ENCODE results near the gene QRFP. TPM values are rescaled to one million over a fixed set of nuclear protein-coding genes. Genes with fewer than 3 reads are reported as not detected.

QRFP gene
- total RNA-seq, 1 experiment from 2014 or later, result not detected

DNA sequence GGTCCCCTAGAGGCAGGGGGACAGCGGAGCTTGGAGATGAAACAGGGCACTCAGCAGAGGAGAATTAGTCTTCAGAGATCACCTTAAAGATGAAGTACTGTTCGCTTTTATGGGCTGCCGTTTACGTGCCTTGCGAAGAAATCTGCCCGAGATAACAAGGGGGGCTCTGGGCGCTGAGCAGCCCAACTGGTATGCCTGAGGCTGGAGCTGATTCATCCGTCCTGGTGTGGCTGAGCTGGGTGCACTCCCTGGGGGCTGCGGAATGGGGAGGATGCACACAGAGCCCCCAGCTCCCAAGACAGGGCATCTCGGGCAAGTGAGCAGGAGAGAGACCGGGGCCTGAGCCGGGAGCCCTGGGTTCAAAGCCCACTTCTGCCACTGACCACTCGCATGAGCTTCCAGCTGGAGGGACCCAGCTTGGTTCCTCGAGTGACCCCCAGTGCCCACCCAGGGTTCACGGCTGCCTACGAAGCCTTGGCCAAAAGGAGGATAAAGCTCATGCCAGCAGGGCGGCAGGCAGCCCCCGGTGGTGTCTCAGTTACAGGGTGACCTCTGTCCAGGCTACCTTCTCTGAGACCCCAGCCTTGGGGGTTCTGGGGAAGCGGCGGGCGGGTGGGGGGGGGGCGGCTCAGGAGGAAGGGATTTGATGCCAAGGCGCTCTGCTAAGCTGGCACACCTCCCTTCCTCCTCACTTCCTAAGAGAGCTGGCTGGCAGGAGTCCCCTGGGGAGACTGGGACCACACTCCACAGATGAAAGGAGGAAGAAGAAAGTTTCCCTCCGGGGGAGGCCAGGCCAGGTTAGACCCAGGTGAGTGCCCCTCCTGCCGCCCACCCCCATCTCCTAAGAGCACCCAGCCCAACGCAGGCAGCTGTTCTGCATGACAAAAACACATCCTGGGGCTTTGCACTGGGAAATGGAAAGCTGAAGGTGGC is 36.8 kb upstream of the QRFP start:
- no peaks in the 10 kb centered on the region for H3K9me3 ChIP-seq (ENCODE audit: low read length)
- no peaks in the 10 kb centered on the region for H3K9me2 ChIP-seq (replicated peaks; ENCODE audit: low read length)
- H3K27me3 ChIP-seq (ENCODE audit: low read length), result no peaks in the 10 kb centered on the region
- ATAC-seq (peak; percentile 56), DNase-seq (peak; percentile 67)
- ChIA-PET CTCF (interaction anchor here (0.6 to 1.1 kb wide), 7 partner anchors 36 to 124 kb away, joined by 3 to 6 read pairs (median 4); no protein-coding TSS in a partner anchor), POLR2A (ENCODE audit: unreplicated experiment) (interaction anchor here (0.5 kb wide), 3 partner anchors 20 to 103 kb away, joined by 4 to 8 read pairs (median 5); no protein-coding TSS in a partner anchor)
- peak overlapping the region; percentile 76 for H3K4me2 ChIP-seq (ENCODE audit: low read length)
- peak overlapping the region; percentile 39 for H3K27ac ChIP-seq (ENCODE audit: low read length)
- no peaks in the 10 kb centered on the region for H3K79me2 ChIP-seq (ENCODE audit: low read length)
- peaks cover 33% of the 10 kb centered on the region for H3K4me1 ChIP-seq (ENCODE audit: insufficient read depth, low read length)
- intact Hi-C loops (cut with micrococcal nuclease), result loop anchor here (5.0 kb wide), 1 partner anchor 36 kb away; the partner anchor contains the start of gene QRFP
- no peaks in the 10 kb centered on the region for H3F3A ChIP-seq (ENCODE audit: low read length, unreplicated experiment)
- H4K20me1 ChIP-seq (ENCODE audit: low read length), result no peaks in the 10 kb centered on the region
- H3K9ac ChIP-seq (ENCODE audit: low read length), result no peak overlapping the region
- no TSS peak for BruUV-seq (replicated peaks)
- peak overlapping the region; percentile 53; the same call in 1 of the 2 replicates for H2AFZ ChIP-seq (ENCODE audit: low read length)
- peak overlapping the region; percentile 48 for H3K4me3 ChIP-seq (ENCODE audit: low read length)
- H3K36me3 ChIP-seq (ENCODE audit: low read depth, low read length), result no peaks in the 10 kb centered on the region
- TF ChIP-seq CTCF (conservative IDR thresholded peaks at IDR 0.05; ENCODE audit: low read depth, low read length) (peak; percentile 13; the same call in 1 of the 2 replicates), EZH2 (IDR thresholded peaks at IDR 0.05; ENCODE audit: low read length, unreplicated experiment) (no peak)

GRCh38 chr9:130932255-130933079 is 35.9 kb upstream of the QRFP start:
- peaks cover 41% of the 10 kb centered on the region for H3K4me1 ChIP-seq (ENCODE audit: insufficient read depth, low read length)
- H4K20me1 ChIP-seq (ENCODE audit: low read length), result no peaks in the 10 kb centered on the region
- DNase-seq (peak; percentile 48), ATAC-seq (peak; percentile 58)
- peak overlapping the region; percentile 39 for H3K27ac ChIP-seq (ENCODE audit: low read length)
- intact Hi-C loops (cut with micrococcal nuclease), result loop anchor here (5.0 kb wide), 1 partner anchor 35 kb away; the partner anchor contains the start of gene QRFP
- H3K79me2 ChIP-seq (ENCODE audit: low read length), result no peaks in the 10 kb centered on the region
- no peaks in the 10 kb centered on the region for H3K9me2 ChIP-seq (replicated peaks; ENCODE audit: low read length)
- no peaks in the 10 kb centered on the region for H3K9me3 ChIP-seq (ENCODE audit: low read length)
- H3K4me2 ChIP-seq (ENCODE audit: low read length), result peak overlapping the region; percentile 76
- H3K36me3 ChIP-seq (ENCODE audit: low read depth, low read length), result no peaks in the 10 kb centered on the region
- ChIA-PET CTCF (interaction anchor here (0.6 to 1.1 kb wide), 7 partner anchors 35 to 123 kb away, joined by 3 to 6 read pairs (median 4); no protein-coding TSS in a partner anchor), POLR2A (ENCODE audit: unreplicated experiment) (no interaction called here)
- TF ChIP-seq EZH2phosphoT487 (IDR thresholded peaks at IDR 0.05; ENCODE audit: borderline replicate concordance, low read length), result no peak
- TF ChIP-seq CTCF (conservative IDR thresholded peaks at IDR 0.05; ENCODE audit: low read depth, low read length), result peak; percentile 49
- H3K27me3 ChIP-seq (ENCODE audit: low read length), result no peaks in the 10 kb centered on the region
- no TSS peak for BruUV-seq (replicated peaks)
- peak overlapping the region; percentile 53; the same call in 1 of the 2 replicates for H2AFZ ChIP-seq (ENCODE audit: low read length)
- H3F3A ChIP-seq (ENCODE audit: low read length, unreplicated experiment), result no peaks in the 10 kb centered on the region
- peak overlapping the region; percentile 48 for H3K4me3 ChIP-seq (ENCODE audit: low read length)
- no peak overlapping the region for H3K9ac ChIP-seq (ENCODE audit: low read length)
